ENCODE data around the gene LRRC66.

LRRC66 gene, protein sequence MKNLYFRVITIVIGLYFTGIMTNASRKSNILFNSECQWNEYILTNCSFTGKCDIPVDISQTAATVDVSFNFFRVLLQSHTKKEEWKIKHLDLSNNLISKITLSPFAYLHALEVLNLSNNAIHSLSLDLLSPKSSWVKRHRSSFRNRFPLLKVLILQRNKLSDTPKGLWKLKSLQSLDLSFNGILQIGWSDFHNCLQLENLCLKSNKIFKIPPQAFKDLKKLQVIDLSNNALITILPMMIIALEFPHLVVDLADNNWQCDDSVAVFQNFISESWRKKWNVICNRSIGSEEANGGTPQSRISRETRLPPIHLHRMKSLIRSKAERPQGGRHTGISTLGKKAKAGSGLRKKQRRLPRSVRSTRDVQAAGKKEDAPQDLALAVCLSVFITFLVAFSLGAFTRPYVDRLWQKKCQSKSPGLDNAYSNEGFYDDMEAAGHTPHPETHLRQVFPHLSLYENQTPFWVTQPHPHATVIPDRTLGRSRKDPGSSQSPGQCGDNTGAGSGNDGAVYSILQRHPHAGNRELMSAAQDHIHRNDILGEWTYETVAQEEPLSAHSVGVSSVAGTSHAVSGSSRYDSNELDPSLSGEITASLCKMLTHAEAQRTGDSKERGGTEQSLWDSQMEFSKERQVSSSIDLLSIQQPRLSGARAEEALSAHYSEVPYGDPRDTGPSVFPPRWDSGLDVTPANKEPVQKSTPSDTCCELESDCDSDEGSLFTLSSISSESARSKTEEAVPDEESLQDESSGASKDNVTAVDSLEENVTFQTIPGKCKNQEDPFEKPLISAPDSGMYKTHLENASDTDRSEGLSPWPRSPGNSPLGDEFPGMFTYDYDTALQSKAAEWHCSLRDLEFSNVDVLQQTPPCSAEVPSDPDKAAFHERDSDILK

DNA sequence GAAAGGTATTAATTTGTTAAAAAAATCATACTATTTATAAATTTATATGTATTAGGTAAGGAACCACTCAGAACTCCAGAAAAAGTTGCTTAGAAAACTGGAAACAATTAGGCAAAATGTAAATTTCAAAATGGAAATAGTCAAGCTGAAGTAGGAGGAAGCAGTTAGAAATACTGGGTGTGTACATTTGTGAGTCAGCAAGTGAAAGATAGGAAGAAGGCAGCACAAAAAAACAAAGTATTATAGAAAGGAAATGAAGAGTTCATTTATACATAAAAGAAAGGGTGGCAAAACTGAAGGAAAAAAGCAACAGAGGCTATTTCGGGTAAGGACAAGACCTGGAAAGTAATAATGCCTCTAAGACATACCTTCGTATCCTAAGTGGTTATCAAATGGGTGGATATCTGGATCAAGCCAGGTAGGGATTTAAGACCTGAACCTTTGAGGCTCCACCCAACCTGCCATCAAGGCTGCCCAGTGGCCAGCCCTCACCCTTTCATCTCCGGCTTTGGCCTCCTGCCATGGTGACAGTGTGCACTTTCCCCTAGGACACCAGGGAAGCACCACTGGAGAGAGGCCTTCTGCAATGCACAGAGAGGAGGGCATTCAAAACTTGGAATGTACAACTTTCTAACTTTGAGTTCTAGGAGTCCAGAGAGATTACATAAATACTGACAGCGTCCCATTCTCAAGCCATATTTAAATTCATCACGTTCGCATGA is at the start of gene LRRC66:
LRRC66 (minus strand) TSS at position 428 of the 722 bp plus-strand sequence. CDS start 2,750 bp downstream, outside the sequence.
- DNase-seq = no peak

DNA sequence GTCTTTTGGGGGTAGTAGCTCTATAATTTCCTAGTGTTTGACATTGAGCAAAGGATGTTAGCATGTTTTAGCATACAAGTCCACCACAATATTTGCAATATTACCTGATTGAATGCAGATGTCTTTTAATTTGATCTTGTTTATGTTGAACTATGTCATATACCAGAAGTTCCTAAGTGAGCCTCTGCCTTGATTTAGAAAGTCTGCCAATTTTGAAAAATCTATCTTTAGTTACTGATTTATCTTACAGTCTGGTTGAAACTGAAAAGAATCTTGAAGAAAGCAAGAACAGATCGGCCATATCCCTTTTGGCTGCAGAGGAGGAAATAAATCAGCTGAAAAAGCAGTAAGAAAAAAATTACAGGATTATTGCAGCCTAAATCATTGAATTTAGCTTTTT is 49.4 kb upstream of the LRRC66 start:
- DNase-seq = no peak

DNA sequence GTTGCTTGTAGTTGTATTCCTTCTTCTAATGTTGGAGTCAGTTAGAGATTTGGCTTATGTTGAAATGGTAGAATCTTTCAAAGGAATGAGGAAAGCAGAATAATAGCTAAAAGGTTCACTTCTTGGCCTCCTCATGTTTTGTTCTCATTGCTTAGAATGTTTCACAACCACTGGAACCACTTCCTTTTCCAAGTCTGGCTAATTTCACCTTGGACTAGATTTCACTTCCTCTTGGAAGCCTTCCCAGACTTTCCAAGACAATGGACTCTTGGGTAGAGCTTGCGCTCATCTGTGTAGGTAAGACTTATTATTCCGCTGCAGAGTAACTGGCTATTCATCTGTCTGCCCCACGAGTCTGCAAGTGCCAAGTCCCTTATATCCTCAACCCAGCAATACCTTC is 39.2 kb upstream of the LRRC66 start:
- no peak for DNase-seq

DNA sequence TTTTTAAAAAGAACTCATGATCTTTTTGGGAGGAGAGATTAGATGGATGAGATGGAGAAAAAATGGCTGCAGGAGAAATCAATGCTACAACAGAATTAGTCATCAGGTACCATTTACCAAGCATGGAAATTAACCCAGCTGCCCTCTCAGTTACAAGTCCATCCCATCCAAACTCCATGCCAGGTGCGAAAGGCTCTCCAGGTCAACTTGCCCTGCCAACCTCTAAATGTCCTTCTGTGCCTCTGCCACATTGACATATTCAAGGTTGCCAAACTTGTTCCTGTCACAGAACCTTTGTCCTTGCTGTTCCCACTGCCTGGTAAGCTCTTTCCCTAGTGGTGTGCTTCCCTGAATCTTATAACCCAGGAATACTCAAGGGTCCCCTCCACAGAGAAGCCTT is 38.1 kb upstream of the LRRC66 start:
- DNase-seq = no peak

DNA sequence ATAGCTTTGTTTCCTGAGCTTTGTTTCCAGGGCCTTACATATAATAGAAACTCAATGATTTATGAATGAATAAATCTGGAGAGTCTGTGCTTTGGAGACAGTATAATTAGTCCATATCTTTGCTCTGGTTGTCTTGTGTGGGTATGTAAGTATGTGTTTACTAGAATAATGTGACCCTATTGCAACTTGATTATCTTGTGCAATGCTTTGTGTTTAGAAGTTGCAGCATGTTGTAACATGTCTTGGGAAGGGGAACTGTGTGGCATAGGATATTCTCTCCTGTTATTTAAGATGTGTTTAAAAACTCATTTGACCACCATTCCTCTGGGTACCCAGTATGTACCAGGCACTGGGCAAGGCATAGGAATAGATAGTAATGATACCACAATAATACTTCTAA is 37.0 kb upstream of the LRRC66 start:
- no peak for DNase-seq

DNA sequence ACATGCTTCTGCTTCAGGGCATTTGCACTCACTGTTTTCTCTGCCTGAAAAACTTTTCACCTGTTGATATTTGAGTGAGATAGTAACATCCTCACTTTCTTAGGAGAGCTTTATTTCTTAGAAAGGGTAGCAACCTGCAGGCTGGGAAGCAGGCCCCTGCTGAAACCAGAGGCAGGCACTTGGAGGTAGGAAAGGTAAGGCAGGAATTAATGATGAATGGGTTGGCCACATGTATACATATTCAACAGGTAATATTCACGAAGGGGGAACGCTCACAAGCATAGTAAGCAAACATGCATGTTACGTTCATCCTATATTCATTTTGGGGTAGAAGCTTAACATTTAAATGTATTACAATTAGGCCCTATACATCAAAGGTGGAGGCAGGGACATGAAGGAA is 34.1 kb upstream of the LRRC66 start:
- no peak for DNase-seq

DNA sequence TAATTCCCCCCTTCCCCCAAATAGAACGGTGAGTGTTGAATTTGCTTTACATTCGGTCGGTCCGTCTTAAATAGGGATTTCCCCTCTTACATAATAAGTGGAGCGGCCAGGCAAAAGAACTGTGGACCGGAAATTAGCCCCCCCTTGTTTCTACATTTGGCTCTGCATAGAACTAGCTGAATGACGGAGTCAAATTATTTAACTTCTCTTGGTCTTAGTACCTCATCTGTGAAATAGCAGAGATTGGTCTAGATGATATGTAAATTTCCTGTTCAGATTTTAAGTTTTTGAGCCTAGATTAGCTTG is 32.3 kb upstream of the LRRC66 start:
- DNase-seq = no peak

DNA sequence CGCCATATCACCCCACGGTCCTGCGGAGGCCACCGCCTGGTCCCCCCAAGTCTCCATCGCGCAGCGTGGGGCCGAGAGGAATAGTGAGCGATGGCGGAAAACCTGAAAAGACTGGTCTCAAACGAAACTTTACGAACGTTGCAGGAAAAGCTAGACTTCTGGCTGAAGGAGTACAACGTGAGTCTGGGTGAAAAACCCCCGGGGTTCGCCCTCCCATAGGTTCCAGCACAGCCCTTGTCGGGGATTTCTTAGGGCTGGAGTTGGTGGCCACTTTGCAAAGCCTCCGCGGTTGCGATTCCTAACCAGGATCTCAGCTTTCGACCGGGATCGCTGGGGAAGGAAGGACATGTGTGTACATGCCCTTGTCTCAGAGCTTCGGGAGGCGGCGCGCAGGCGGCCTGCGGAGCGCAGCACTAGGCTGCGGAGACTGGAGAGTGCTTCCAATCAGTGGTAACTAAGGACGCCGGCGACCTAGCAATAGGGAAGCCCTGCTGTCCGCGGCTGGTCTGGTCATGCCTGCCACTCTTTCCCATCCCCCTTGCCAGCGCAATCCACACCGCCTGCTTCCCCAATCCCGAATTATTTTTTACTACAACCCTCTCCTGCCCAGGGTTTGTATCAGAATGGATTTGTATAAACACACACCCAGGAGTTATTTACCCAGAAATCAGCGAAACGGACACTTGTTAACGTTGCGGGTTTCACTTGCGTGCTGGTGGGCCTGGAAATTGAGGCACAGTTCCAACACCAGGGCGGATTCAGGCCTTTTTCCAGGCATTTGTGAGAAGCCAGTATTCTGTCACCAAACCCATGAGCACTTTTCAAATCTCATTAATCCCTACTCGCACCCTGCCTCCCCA is 31.7 kb upstream of the LRRC66 start:
- DNase-seq = no peak

DNA sequence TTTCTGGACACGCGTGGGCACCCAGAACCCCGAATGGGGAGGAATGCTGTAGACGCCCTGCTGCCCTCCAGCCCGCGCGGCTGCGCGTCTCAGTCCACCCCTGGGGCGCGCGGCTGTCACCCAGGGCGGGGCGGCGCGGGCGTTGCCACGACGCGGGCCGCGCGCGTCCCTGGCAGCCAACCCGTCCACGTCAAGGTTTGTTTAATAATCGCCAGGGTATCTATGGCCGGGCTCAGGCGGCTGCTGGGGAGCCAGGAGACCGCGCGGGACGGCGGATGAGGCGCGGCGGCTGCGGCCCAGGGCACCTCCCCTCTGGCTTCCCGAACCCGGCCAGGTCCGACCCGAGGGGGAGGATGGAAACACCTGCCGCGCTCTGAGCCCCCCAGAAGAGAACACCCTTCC is 31.1 kb upstream of the LRRC66 start, which contains the start of gene SPATA18:
SPATA18 (plus strand) TSS at position 92 of the 402 bp plus-strand sequence. CDS start 401 bp downstream, outside the sequence.
- no peak for DNase-seq

DNA sequence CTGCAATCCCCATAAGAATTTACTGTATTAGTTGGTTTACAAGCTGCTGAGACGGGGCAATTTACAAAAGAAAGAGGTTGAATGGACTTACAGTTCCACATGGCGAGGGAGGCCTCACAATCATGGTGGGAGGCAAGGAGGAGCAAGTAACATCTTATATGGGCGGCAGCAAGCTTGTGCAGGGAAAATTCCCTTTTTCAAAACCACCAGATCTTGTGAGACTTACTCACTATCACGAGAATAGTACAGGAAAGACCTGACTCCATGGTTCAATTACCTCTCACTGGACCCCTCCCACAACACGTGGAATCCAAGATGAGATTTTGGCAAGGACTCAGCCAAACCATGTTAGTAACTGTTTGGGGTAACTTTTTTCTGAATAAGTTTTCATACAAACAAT is 29.1 kb upstream of the LRRC66 start:
- no peak for DNase-seq

DNA sequence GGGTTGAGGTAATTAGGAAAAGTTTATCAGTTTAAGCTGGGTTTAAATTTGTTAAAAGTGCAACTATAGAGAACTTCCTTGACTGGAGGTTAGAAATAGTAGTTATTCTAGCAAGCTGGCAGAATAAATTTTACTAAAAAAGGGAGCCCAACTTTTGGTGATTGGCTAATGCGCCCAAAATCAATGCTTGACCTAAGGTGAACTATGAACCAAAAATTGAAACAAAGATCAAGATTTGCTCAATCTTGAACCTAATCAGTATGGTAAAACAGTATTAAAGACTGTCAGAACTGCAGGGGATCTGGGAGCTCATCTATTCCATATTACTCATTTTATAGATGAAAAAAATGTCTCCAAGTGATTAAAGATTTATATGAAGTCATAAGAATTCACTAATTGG is 24.9 kb upstream of the LRRC66 start:
- DNase-seq = no peak

DNA sequence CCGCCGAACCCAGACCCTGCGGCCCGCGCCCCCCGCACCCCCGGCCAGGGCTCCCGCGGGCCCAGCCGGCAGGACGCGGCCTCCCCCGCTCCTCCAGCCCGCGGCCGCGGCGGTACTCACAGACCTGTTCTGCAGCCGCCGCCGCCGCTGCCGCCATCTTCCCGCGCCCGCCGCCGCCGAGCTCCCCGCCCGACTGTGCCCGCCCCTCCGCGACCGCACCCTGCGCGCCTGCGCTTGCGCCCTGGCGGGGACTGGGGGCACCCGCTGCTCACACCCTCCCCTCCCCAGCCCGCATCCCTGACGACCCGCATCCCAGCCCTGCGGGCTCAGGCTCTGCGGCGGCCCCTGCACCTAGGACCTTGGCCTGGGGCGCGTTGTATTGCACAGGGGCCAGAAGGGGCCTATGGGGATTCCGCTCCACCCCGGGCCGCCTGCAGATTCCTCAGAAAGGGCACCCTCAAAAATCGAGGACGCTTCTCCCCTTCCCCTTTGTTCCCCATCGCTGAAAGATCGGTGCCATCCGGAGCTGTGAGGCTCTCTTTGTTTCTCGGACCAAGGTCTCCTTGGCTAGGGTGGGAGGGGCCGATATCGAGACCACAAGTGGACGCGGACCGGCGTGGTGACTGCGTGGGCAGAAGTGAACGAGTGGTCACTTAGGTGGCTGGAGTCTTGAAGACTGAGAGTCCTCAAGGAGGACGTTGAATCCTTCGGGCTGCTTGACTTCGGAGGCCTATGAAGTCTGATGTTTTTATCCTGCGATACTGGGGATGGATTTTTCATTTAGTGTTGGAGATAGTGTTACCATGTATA is 18.1 kb upstream of the LRRC66 start, which contains the start of gene SGCB:
SGCB (minus strand) TSS at position 197 of the 810 bp plus-strand sequence; CDS start at position 157, 40 bp downstream.
- DNase-seq = peak; percentile 28

DNA sequence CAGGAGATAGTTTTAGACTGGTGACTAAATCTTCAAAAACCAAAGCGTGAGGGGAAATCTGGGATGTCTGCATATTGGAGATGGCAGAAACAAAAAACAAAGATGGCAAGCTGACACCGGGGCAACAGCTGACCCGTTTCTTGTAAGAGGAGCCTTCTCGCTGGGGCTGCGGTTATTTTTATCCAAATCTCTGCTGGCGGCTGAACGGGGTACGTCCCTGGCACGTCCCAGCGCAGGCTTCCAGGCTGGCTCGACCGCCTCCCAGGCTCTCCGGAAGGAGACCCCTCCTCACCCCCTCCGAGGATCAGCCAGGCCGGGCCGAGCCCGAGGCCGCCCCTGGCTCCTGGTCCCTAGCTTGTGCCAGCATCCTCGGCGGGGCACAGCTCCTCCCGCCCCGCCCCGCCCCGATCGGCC is 17.5 kb upstream of the LRRC66 start:
- DNase-seq = no peak

DNA sequence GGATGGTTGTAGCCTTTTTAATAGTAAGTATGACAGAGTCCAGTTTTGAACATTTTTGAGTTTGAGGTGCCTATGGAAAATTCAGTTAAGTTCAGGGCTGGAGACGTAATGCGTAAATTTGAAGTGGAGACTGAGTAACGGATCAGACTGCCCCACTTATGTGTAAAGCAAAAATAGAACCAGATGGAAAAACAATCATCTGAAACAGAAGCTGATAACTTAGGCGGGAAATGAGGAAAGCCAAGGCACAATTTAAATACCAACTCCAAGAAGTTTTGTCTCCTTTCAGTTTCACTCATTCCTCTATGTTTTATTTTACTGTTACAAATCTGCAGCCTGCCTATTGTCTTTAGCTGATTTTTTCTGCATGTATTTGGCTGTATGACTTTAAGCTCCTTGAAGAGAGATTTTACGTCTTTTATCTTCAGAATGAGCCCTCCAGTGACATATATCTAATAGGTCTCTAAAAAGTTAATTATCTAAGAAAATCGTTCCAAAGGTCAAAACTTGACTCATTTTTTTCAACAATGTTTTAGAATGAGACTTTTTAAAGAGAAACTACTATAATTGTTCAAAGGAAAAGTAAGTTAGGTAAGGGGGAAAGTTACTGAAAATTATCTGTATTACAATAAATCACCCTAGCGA is 16.8 kb upstream of the LRRC66 start:
- DNase-seq = no peak

DNA sequence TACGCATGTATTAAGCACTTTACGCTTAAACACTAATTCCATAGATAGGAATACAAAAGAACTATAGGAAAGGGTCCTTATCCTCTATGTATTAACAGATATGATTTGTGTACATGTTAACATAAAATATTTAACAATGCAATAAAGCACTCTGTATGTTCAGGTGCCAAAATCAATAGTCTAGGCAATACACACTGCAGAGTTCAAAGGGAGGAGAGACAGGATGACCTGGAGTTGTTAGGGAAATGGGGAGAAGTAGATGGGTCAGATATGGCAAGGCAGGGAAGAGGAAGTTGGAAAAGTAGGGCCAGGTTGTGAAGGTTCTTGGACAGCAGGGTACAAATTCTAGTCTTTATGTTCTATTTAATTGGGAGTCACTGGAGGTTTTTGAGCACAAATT is 15.0 kb upstream of the LRRC66 start:
- DNase-seq = no peak

DNA sequence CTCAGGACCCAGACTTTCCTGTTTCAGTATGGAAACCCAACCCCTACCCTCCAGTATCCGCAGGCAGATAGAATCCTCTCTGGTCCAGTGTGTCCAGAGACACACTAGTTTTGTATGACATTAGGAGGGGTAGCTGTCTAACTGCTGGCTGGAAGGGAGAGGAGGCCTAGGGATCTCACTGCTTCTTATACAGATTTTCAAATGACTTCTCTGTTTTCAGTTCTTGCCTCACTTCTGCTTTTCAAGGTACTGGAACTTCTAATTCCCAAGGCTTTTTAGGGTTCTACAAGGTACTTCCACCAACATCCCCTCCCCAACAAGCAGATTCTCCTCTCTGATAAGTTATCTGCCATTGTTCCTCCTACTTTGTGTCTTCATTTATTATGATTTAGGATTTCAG is 11.8 kb upstream of the LRRC66 start:
- DNase-seq = no peak

DNA sequence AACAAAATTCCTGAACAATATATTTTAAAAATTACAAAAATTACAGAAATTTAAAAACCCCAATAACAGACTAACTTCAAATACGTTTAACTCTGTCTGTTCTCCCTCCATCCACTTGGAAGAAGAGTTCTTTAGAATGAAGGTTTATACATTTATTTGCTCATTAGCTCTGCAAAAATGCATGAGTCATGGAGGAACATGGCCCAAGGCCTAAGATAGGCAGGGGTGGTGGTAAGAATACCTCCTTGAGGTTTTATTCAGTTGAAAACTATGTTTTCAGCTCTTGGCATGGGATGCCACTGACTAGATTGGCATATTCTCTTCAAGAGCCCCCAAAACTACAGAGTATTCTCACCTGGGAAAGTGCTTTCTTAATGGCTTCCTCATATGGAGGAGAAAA is 8.8 kb upstream of the LRRC66 start:
- DNase-seq = no peak

DNA sequence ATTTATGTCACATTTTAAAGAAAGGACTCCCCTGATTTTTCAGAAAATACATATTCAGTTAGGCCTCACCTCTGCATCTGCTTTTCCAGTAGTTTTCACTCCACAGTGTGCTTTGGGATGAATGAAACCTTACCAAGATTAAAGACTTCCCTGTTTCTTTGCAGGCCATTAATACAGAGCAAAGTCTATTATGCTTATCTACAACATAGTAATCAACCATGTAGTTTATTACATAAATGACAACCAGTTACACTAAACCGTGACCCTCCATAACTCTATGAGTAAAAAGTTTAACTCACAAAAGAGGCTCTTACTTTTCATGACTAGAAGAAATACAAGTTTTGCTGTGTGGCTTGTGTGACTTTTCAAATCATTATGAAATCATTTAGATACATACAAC is 2.3 kb downstream of the LRRC66 start:
- no peak for DNase-seq

DNA sequence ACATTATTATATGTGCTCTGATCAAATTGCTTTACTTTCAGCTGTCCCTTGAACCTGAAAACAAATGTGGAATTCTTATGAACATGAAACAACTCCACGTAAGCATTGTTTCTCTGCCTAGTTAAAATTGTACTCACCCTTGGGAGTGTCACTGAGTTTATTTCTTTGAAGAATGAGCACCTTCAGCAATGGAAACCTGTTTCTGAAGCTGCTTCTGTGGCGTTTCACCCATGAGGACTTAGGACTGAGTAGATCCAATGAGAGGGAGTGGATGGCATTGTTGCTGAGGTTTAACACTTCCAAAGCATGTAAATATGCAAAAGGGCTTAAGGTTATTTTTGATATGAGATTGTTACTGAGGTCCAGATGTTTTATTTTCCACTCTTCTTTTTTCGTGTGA is 3.2 kb downstream of the LRRC66 start:
- DNase-seq = no peak

DNA sequence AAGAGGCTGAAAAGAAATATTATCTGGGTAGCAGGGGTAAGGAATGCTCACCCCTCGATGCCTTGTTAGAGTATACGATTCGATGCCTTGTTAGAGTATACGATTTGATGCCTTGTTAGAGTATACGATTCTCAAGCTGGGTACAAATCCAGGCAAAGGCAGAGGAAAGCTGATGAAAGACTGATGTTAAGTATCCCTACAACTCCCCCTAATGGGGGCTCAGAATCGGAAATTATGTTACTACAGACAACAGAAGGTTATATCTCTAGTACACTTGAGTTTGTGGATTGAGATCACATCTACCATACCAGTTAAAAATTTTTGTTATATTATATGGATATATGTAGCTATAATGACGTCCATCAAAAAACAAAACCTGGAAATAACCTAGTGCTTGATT is 4.8 kb downstream of the LRRC66 start:
- no peak for DNase-seq

DNA sequence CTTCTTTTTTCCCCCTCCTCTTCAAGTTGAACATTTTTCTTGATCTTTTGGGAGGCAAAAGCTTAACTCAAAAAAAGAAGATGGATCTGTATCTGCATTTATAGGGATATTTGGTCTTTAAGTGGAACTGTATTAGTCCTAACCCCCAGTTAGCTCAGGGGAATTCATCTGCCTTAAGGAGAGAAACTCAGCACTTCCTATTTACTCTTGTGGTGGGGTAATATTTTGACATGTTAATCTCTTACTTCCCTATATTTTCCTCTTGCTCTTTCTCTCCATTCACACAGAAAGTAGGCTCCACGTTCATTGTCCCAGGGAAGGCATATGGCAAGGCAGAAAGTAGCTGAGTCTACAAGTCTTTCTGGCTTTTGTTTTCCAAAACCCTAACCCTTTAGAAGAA is 5.3 kb downstream of the LRRC66 start:
- DNase-seq = no peak
